HS-5 (cell line): ENCODE data around the gene SELENBP1.
A peak's percentile ranks its signal among the peaks of the same experiment; 100 is the strongest.
"Not testable (repeated sequence)": the region's sequence is repeated elsewhere in the genome, so short reads cannot be mapped to it uniquely, and the experiment has no call there.

ENCODE experiments used
- DNase-seq: peaks from one replicate; pipeline ENCODE4 v3.0.0-alpha.2; 2012; ENCODE audit warnings: low read depth

Gene SELENBP1

DNA sequence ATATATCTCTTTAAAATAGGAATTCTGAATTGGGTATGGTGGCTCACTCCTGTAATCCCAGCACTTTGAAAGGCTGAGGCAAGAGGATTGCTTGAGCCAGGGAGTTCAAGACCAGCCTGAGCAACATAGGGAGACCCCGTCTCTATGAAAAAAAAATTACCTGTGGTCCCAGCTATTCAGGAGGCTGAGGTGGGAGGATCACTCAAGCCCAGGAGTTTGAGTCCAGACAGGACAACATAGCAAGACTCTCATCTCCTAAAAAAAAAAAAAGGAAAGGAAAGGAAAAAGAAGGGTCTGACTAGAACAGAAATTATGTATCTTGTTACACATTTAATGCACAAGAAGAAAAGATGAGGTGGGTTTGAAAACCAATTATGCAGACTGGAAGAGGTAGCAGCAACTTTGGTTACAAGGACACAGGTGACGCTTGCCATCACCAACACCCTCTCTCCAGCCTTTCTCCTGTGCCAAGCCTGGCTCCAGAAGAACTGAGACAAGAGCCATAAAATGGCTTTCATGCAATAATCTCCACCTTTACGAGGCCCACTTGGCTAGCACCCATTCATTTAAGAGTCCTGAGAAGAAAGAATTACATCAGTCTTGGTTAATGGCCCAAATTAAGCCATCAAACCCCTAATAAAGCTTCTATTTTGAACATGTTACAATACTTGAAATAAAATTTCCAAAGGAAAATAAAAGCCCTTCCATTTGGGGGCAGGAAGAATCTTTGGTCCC is 4.8 kb upstream of the SELENBP1 start:
- DNase-seq, result no peak

DNA sequence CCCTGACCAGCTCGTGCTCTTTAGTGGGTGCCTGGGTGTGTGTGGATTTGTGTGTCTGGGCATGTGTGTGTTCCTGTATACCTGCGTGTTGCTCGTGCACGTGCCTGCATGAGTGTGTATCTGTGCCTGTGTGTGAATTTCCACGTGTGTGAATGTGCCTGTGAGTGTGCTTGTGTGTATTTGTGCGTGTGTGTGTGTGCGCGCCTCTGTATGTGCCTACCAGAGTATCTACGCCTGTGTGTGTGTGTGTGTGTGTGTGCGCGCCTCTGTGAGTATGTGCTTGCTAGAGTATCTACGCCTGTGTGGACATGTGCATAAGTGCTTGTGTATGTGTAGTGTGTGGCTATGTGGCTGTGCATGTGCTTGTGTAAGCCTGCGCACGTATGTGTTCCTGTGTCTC is 691 bp upstream of the SELENBP1 start:
- no peak for DNase-seq

DNA sequence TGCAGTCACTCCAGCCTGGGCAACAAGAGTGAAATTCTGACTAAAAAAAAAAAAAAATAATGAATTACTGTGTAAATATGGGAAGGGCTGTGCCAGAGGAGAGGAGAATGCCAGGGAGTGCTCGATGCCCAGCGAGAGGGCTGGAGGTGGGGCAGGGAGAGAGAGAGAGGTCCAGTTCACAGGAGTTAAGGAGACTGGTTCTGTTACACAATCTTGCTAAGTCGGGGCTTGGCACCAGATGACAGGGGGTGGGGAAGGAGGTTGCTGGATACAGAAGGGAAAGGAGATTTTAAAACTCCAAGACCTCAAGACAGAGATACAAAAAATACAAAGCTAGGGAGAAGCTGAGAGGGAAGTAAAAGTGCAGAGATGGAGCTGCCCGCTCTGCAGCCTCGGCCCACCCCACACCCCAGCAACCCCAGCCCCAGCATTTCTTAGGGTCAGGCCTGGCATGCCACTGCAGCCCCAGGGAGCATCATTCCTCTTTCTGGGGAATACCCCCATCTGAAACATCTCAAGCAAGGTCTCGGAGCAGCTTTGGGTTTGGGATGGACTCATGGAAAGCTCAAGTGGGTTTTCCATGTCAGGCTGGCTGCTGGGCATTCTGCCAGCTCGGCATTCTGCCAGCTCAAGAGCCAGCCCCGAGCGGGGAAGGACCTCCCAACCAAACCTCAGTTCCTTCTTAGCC is 991 bp downstream of the SELENBP1 start:
- no peak for DNase-seq

DNA sequence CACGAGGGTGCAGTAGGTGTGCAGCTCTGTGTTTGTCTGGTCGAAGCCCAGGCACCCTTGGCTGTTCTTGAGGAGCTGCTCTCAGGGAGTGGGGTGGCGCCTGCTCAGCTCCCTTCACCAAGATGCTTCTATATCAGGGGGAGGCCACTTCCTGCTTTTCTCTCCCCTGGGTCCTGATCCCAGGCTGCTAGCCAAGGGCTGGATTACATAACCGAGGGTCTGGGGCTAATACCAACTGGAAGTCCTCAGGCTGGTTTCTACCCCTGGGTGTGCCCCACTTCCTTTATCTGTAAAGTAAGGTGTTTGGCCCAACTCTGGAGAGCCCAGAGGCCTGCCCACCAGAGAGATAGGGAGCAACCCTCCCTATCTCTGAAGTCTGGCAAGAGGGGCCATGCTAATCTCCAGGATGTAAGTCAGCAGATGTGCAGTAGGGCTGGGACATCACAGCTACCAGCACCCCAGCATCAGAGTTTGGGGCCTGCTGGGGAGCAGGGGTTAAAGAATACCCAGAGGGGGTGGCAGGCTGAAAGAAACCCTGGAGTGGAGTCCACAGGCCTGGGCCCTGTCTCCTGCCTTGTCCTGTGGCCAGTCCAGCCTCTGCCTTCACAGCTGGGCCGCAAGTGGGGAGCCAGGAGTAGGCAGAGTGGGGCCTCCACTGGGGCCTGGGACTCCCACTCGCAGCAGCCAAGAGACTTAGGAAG is 2.1 kb downstream of the SELENBP1 start:
- DNase-seq, result no peak

DNA sequence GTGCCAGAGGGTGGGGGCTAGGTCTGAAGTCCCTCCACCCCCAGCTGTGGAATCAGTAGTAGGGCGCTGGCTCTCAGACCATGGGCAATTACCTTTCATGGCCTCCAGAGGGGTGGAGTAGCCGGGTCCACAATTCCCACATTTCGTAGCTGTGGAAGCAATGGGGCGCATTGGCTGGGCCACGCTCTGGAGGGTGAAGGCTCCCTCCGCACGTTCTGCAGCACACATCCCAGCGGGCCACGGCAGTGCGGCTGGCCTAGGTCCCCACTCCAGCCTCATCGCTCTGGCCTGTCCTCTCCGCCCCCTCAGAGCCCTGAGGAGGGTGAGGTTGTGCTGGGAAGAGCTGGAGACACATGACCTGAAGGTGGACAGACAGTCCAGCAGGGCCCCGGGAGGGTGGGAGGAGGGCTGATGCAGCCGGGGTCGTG is 2.9 kb downstream of the SELENBP1 start:
- DNase-seq, result no peak

DNA sequence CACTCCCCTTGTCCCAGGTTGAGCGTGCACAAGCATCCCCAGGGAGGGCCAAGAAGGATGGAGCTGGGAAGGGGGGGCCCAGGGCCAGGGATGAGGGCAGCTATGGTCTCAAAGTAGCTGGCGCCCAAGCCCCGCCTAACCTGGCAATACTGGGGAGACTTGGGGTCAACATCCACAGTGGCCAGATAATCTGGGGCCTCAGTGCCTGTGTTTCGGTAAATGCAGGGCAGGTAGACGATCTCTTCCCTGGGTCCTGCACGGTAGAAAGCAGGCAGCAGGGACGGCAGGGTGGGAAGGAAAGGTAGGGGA is 3.2 kb downstream of the SELENBP1 start:
- no peak for DNase-seq

DNA sequence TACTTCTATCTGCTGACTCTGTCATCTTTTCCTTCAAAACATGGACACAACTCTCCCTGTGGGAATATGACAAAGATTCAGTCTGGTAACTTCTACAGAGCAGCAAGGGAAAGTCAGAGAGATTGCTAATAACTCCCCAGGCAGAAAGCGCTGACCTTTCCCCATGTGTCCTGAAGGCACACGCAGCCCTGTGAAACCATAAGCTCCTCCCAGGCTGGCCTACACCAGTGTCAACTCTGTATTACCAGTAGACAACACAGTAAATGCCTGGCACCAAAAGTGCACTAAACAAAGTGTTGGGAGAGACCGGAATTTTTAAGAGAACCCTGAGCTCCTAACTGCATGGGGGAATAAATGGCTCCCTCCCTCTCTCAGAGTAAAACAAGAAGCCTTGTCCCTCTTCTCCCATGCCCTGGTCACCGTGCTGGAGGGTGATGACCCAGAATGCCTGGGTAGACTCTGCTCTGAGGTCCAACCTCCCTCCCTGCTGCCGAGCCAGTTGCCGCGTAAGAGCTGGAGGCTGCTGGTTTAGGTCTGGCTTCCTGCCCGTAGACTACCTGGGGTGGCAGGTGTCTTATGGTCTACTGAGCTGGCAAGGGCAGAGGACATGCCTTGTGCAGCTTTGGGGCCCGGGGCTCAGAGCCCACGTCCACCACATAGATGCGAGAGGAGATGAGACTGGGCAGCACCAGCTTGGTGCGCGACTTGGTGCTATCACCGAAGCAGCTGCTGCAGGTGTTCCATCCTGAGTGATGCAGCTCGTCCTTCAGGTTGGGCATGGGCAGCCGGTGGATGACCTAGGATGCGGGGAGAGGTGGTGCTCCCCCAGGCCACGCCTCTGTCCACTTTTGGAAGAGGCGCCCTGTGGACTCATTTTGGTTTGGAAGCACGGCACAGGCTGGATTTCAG is 3.9 kb downstream of the SELENBP1 start:
- DNase-seq, result no peak

DNA sequence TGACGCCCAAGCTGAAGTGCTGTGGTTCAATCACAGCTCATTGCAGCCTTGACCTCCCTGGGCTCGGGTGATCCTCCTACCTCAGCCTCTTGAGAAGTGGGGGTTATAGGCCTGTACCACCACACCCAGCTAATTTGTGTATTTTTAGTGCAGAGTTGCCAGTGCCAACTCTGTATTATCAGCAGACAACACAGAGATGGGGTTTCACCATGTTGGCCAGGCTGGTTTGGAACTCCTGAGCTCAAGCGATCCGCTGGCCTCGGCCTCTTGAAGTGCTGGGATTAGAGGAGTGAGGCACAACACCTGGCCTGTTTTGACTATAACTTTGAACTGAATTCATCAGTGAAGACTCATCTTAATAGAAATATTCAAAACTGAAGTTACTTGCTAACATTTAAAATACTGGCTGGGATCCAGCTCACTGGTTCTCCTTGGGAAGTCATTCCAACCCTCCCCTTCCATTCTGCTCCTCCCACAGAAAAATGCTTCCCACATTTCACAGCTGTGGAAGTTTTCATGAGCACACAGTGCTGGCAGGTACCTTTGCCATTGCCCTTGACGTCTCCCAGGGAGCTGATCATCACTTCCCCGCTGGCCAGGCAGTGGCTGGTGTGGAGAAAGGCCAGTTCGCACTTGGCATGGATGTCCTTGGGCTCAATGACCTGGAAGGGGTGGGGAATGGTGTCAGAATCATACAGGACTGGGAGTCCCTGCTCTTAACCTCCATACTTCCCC is 4.7 kb downstream of the SELENBP1 start:
- no peak for DNase-seq

DNA sequence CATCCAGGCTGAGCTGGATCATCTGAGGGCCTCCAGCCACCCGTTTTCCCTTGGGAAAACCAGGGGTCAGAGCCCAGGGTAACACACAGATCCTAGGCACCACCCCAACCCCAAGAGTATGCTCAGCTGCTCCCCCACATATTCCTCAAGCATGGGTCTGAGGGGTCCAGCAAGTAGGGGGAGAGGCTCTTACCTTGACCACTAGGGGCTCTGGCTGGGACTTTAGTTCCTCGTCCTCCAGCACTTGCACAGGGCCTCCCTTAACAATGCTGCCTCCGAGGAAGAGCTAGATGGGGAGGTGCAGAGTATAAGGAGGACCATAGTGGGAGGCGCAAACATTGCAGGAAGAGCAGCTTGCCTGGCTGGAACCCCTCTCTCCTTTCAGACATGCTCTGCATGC is 7.5 kb downstream of the SELENBP1 start:
- no peak for DNase-seq

DNA sequence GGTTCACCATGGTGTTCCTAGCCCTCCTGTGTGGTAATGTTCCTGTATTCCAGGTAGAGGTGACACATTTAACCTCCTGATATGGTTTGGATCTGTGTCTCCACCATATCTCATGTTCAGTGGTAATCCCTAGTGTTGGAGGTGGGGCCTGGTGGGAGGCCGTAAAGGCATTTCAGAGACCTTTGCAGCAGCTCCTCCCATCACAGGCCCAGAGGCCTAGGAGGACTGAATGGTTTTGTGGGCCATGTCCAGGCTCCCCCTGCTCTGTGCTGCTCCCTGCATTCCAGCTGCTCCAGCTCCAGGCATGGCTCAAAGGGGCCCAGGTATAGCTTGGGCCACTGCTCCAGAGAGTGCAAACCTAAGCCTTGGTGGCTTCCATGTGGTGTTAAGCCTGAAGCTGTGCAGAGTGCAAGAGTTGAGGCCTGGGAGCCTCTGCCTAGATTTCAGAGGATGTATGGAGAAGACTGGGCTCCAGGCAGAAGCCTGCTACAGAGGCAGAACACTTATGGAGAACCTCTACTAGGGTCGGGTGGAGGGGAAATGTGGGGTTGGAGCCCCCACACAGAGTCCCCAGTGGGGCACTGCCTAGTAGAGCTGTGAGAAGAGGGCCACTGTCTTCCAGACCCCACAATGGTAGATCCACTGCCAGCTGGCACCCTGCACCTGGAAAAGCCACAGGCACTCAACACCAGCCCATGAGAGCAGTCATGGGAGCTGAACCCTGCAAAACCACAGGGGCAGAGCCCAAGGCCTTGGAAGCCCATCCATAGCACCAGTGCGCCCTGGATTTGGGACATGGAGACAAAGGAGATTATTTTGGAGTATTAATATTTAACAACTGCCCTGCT is 10.0 kb downstream of the SELENBP1 start:
- no peak for DNase-seq

DNA sequence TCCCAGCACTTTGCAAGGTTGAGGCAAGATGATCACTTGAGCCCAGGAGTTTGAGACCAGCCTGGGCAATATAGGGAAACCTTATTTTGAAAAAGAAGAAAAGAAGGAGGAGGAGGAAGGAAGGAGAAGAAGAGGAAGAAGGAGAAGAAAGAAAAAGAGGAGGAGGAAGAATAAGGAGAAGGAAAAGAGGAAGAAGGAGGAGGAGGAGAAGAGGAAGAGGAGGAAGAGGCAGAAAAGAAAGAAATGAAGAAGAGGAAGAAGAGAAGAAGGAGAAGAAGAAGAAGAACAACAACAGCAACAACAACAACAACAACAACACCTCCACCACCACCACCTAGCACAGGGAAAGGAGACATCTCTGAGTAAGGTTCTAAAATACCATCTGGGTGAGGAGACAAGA is 10.6 kb downstream of the SELENBP1 start:
- DNase-seq, result no peak

DNA sequence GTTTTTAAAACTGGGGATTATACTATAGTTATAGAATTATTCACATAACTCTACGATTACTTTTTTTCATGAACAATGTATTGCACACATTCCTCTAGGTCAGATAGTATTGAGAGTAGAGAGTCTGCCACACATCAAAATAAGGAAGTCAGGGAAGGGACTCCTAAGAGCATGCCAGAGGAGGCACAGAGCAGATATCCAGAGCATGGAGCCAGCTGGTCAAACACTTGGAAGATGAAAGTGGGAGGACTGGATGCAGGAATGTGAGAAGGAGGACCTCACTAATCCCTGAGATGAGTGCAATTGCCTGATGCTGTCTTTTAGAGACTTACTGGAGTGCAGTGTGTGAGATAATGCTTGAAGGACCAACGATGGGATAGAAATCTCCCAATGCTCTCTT is 15.8 kb downstream of the SELENBP1 start:
- no peak for DNase-seq

DNA sequence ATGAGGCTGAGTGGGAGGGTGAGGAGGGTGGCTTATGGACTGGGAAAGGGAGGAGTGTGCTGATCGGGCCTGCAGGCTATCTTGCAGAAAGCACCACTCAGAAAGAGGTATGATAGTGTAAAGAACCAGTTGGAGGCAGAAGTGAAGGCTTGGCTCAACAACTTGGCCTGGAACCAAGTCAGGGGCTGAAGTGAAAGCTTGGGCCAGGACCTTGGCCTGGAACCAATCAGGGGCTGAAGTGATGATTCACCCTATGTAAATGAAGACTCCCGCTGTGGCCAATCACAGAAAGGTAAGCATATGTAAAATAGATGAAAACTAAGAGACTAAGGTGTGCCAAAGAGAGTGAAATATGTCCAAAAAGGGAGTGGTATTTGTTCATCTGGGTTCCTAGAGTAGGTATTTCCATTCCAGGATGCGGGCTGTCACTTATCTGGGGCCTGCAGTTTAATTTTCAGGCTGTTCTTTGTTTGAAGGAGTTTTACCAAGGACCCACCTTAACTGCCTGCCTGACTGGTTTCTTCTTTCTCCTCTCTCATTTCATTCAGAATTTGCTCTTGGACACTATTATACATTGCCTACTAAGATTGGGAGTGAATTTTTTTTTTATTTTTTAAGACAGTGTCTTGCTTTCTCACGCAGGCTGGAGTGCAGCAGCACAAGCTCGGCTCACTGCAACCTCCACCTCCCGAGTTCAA is 20.3 kb downstream of the SELENBP1 start:
- no peak for DNase-seq

DNA sequence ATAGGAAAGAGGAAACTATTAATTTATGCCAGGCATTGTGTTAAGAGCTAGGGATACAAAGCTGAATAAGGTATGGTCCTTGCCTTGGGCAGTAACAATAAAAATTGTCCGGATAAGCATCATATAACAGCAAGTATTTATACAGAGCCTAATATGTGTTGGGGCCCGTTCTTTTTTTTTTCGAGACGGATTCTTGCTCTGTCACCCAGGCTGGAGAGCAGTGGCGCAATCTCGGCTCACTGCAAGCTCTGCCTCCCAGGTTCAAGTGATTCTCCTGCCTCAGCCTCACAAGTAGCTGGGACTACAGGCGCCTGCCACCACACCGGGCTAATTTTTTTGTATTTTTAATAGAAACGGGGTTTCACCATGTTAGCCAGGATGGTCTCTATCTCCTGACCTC is 22.2 kb downstream of the SELENBP1 start:
- DNase-seq, result not testable (repeated sequence)

DNA sequence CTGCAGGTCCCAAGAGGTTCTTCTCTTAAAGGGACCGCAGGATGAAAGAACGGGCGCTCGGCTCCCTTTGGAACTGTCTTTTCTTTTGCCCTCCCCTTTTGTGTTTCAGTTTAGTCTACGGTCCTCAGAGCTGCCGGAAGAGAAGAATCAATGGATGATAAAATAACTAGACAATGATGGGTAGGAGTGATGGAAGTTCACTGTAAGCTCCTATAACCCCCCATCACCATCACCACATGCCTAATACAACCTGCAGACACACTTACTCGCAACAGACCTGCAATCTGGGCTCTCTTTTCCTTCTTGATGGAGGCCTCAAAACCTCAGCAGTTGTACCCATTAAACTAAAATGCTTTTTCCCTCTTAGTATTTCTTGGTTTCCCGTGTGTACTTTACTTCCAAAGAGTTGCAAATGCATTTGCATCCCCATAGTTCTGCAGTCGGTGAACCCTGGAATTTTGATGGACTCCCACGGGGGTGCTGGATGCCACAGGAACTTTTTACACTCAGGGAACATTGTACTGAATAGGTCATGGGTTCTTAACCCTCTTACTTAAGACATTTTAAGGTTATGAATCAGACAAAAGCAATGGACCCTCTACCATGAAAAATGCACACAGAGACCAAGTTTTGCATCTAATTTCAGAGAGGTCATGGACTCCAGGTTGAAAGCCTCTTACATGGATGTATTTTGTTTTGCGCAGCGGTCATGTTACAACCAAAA is 24.8 kb downstream of the SELENBP1 start:
- no peak for DNase-seq

DNA sequence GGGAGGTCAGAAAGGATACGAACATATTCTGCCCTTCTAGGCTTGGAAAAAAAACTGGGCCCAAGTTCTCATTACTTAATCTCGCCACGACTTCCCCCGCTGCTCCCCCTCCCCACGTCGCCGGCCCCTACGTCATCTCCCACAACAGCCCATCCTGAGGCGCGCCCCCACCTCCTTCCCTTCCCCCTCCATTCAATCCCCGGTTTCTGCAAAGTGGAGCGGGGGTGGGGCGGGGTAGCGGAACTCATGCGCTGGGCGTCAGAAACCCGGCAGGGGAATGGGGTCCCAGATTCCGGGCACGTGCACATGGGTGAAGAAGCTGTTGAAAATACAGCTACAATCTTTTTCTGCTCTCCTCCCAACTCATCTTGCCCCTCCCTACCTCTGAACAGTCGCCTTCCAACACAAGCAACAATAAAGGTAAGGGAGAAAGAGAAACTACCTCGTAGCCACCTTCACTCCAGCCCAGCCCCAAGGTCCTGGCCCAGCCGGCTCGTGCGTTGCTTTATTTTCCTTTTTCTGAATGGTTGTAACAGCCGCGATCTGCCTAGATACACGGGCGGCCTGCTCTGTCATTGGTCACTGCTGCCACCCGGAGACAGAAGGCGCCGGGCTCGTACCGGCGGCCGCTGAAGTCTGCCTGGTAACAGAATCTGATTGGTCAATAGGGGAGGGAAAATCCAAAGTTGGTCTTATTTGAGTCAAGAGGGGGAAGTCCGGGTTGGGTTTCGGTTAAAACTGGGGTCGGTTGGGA is 25.6 kb downstream of the SELENBP1 start, which contains the start of gene RFX5:
Gene RFX5, minus strand, starts transcription at position 484 of the 754 bp plus-strand sequence. CDS start 932 bp downstream, outside the sequence.
- DNase-seq, result peak; percentile 90

DNA sequence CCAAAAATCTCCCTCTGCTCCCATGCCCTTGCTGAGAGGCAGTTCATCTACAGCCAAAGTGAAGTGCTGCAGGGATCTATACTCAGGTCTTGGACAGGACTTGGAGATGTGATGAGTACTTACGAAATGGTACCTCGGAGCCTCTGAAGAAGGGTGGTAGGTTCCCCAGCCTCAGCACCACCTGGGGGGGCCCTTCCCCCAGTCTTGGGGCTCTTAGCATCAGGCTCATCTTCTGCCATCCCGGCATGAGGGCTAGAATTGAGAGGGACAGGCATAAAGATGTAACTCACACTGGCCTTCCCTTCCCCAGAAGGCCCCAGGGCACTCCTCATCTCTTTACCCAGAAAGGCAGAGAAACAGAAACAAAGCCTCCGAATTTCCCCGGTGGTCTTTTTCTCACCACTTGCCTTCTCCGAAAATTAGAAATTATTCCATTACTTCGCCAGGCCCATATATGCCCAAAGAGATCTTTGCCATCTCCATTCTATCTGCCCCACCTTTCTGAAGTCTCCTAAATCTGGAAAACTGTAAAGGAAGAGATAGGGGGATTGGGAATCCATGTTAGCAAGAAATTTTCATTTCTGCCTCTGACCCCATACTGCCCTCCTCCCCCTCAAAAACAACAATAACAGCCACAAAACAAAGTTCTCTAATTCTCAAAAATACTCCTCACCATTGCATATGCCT is 26.3 kb downstream of the SELENBP1 start:
- DNase-seq, result no peak

DNA sequence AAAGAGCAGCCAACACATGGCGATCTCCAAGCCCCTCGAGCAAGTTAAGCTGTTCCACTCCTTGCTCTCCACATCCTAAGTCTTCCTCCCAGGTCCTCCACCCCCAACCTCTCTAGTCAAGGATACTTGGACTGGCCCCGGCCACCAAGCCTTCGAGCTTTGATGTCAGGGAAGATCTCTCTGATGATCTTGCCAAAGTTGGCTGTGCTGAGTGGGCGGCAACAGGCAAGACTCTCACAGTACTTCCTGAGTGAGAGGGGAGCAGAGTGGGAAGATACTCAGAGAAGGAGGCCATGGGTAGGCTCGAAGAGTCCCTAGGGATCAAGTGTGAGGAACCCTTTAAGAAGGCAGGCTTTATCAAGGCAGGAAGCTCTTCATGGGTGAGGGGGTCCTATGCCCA is 28.2 kb downstream of the SELENBP1 start:
- DNase-seq, result no peak
